DOHH2 (cell line): ENCODE data around the gene UBR2.

Experiments
- CTCF ChIP-seq: fragments of 200-600 bp; sonication (generic); IDR thresholded peaks from one replicate; pipeline ENCODE4 v1.5.1; 2014; ENCODE audit warnings: antibody characterized with exemption, mild to moderate bottlenecking, low read depth, low read length; ENCODE audit not compliant: poor library complexity, severe bottlenecking
- EZH2phosphoT487 ChIP-seq: fragments of 200-600 bp; sonication (generic); IDR thresholded peaks from 2 replicates; pipeline ENCODE4 v1.6.1; 2017; ENCODE audit warnings: borderline replicate concordance, mild to moderate bottlenecking, antibody characterized with exemption, low read length, moderate library complexity, mixed read lengths

- TF ChIP-seq CTCF (no peak), EZH2phosphoT487 (no peak)
Observed at GRCh38 chr6:42629845-42630244, 66.0 kb downstream of the UBR2 start.
